ENCODE measurements around the gene MOB3C.

The MOB3C gene

DNA sequence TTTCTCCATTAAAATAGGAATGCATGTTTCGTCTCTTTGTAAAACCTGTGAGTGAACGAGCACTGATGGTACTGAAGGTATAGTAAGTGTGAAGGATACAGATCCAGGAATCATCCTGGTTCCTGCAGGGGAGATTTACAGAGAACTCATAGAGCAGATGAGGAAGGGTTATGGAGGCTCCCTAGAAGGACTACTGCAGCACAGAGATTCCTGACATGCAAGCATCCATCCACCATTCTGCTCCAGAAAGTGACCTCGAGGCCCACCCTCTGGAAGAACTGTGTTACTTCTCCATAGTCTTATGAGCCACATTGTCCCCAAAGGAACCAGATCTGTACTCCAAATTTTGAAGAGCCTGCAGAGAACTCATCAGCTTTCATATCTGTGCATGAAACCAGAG lies 27.1 kb downstream of the MOB3C start:
- Histone ChIP-seq H3K23ac (ENCODE audit: low read length in 2 of 2) (no peak overlapping the region), H3K4ac (ENCODE audit: low read depth in 1 of 2, low read length in 2 of 2) (no peak overlapping the region), H3K27ac (ENCODE audit: low read length, poor library complexity, severe bottlenecking) (no peak overlapping the region), H3K4me1 (ENCODE audit: control insufficient read depth, insufficient read depth, low read depth, low read length) (no peaks in the 10 kb centered on the region), H4K91ac (ENCODE audit: low read length) (no peak overlapping the region), H3K9ac (ENCODE audit: low read length) (no peak overlapping the region), H2BK12ac (ENCODE audit: low read length in 2 of 2) (no peak overlapping the region), H3K9me3 (ENCODE audit: control insufficient read depth, low read length) (peaks cover 13% of the 10 kb centered on the region), H3K4me3 (ENCODE audit: insufficient read depth in 1 of 2, low read depth in 1 of 2, low read length in 2 of 2) (no peak overlapping the region), H3K27me3 (ENCODE audit: control insufficient read depth in 1 of 2, insufficient read depth in 1 of 2, low read length in 2 of 2) (no peaks in the 10 kb centered on the region), H3K18ac (ENCODE audit: low read depth in 1 of 2, low read length in 2 of 2) (no peak overlapping the region), H2BK5ac (ENCODE audit: low read depth, low read length, poor library complexity, severe bottlenecking) (no peak overlapping the region), H4K8ac (ENCODE audit: low read length) (no peak overlapping the region), H3K79me1 (replicated peaks; ENCODE audit: low read length, poor library complexity, severe bottlenecking) (peaks cover 2% of the 10 kb centered on the region), H2AFZ (ENCODE audit: low read depth, low read length) (no peak overlapping the region), H2BK15ac (ENCODE audit: low read depth, poor library complexity, severe bottlenecking) (no peak overlapping the region), H3K36me3 (ENCODE audit: control insufficient read depth in 1 of 2, insufficient read depth in 2 of 2, low read depth in 1 of 2, low read length in 2 of 2) (peaks cover 48 to 70% of the 10 kb centered on the region in 2 experiments), H3K14ac (ENCODE audit: low read length in 2 of 2) (no peak overlapping the region), H2BK120ac (ENCODE audit: low read depth, low read length) (no peak overlapping the region), H3K4me2 (ENCODE audit: low read length, poor library complexity, severe bottlenecking) (no peak overlapping the region), H2AK5ac (ENCODE audit: low read length, severe bottlenecking) (no peak overlapping the region)
- WGBS = 95% methylated on average over 3 of the region's 3 CpGs
- DNase-seq = no peak

DNA sequence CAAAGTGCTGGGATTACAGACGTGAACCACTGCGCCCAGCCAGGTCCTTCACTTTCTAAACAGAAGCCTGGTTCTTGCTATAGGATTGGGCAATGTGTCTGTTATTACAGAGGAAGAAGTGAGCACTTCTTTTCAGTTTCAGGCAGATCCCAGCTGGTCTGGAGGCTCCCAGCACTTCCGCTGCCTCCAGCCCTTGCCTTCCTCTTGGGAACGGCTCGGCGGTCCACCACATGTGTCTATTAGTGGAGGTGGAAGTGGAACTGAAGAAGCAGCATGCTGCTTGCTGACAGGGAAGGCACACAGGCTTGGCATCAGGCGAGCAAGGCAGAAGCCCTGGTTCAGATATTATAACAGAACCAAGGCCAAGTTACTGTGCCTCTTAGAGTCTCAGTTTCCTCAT lies 29.5 kb downstream of the MOB3C start:
- no peak for DNase-seq
- no peak overlapping the region for H4K8ac ChIP-seq (ENCODE audit: low read length)
- no peak overlapping the region for H3K4me3 ChIP-seq (ENCODE audit: insufficient read depth in 1 of 2, low read depth in 1 of 2, low read length in 2 of 2)
- no peak overlapping the region for H2AK5ac ChIP-seq (ENCODE audit: low read length, severe bottlenecking)
- peaks cover 3% of the 10 kb centered on the region for H3K79me1 ChIP-seq (replicated peaks; ENCODE audit: low read length, poor library complexity, severe bottlenecking)
- no peak overlapping the region for H3K23ac ChIP-seq (ENCODE audit: low read length in 2 of 2)
- H2BK15ac ChIP-seq (ENCODE audit: low read depth, poor library complexity, severe bottlenecking) = no peak overlapping the region
- no peak overlapping the region for H3K27ac ChIP-seq (ENCODE audit: low read length, poor library complexity, severe bottlenecking)
- H3K27me3 ChIP-seq (ENCODE audit: control insufficient read depth in 1 of 2, insufficient read depth in 1 of 2, low read length in 2 of 2) = no peaks in the 10 kb centered on the region
- H3K4ac ChIP-seq (ENCODE audit: low read depth in 1 of 2, low read length in 2 of 2) = no peak overlapping the region
- no peak overlapping the region for H3K4me2 ChIP-seq (ENCODE audit: low read length, poor library complexity, severe bottlenecking)
- H3K9me3 ChIP-seq (ENCODE audit: control insufficient read depth, low read length) = peaks cover 13% of the 10 kb centered on the region
- no peak overlapping the region for H3K9ac ChIP-seq (ENCODE audit: low read length)
- H2AFZ ChIP-seq (ENCODE audit: low read depth, low read length) = no peak overlapping the region
- H3K18ac ChIP-seq (ENCODE audit: low read depth in 1 of 2, low read length in 2 of 2) = no peak overlapping the region
- no peaks in the 10 kb centered on the region for H3K4me1 ChIP-seq (ENCODE audit: control insufficient read depth, insufficient read depth, low read depth, low read length)
- no peak overlapping the region for H4K91ac ChIP-seq (ENCODE audit: low read length)
- no peak overlapping the region for H2BK12ac ChIP-seq (ENCODE audit: low read length in 2 of 2)
- H2BK120ac ChIP-seq (ENCODE audit: low read depth, low read length) = no peak overlapping the region
- H2BK5ac ChIP-seq (ENCODE audit: low read depth, low read length, poor library complexity, severe bottlenecking) = no peak overlapping the region
- H3K36me3 ChIP-seq (ENCODE audit: control insufficient read depth in 1 of 2, insufficient read depth in 2 of 2, low read depth in 1 of 2, low read length in 2 of 2) = peaks cover 53 to 76% of the 10 kb centered on the region in 2 experiments
- H3K14ac ChIP-seq (ENCODE audit: low read length in 2 of 2) = no peak overlapping the region
- WGBS = 94% methylated on average over 7 of the region's 7 CpGs

DNA sequence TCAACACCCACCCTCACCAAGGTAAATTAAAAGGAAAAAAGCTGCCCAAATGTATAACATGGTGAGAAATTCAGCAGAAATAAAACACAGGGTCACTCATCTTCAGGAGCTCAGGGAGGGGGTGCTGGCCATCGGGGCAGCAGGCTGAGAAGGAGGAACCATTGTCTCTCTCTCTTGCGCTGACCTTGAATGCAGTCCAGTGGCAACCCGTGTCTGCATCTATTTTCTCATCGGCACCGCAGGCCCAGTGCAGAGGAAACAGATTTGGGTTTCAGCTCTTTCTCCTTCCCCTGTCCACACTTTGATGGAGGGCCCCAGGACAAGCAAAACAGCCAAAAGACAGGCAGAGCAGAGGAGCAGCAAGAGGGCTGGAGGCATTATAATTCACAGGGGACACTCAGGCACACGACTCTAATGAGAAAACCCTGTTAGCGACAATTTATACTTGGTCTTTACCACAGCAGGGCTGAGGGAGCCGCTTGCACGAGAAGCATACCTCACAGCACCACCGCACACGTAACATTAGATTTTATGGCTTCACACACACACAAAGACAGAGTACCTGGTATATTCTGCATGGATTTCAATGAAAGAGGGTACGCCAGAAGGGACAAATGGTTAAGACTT lies 31.2 kb downstream of the MOB3C start:
- H3K9ac ChIP-seq (ENCODE audit: low read length) = no peak overlapping the region
- H2BK15ac ChIP-seq (ENCODE audit: low read depth, poor library complexity, severe bottlenecking) = no peak overlapping the region
- H2BK120ac ChIP-seq (ENCODE audit: low read depth, low read length) = no peak overlapping the region
- H3K27me3 ChIP-seq (ENCODE audit: control insufficient read depth in 1 of 2, insufficient read depth in 1 of 2, low read length in 2 of 2) = no peaks in the 10 kb centered on the region
- H3K4me3 ChIP-seq (ENCODE audit: insufficient read depth in 1 of 2, low read depth in 1 of 2, low read length in 2 of 2) = no peak overlapping the region
- H3K18ac ChIP-seq (ENCODE audit: low read depth in 1 of 2, low read length in 2 of 2) = no peak overlapping the region
- no peak overlapping the region for H2AK5ac ChIP-seq (ENCODE audit: low read length, severe bottlenecking)
- H4K91ac ChIP-seq (ENCODE audit: low read length) = no peak overlapping the region
- H3K36me3 ChIP-seq (ENCODE audit: control insufficient read depth in 1 of 2, insufficient read depth in 2 of 2, low read depth in 1 of 2, low read length in 2 of 2) = peaks cover 48 to 73% of the 10 kb centered on the region in 2 experiments
- peaks cover 13% of the 10 kb centered on the region for H3K9me3 ChIP-seq (ENCODE audit: control insufficient read depth, low read length)
- H3K23ac ChIP-seq (ENCODE audit: low read length in 2 of 2) = no peak overlapping the region
- H2BK12ac ChIP-seq (ENCODE audit: low read length in 2 of 2) = no peak overlapping the region
- H3K4me2 ChIP-seq (ENCODE audit: low read length, poor library complexity, severe bottlenecking) = no peak overlapping the region
- H3K4me1 ChIP-seq (ENCODE audit: control insufficient read depth, insufficient read depth, low read depth, low read length) = no peaks in the 10 kb centered on the region
- peaks cover 3% of the 10 kb centered on the region for H3K79me1 ChIP-seq (replicated peaks; ENCODE audit: low read length, poor library complexity, severe bottlenecking)
- no peak overlapping the region for H3K4ac ChIP-seq (ENCODE audit: low read depth in 1 of 2, low read length in 2 of 2)
- H2BK5ac ChIP-seq (ENCODE audit: low read depth, low read length, poor library complexity, severe bottlenecking) = no peak overlapping the region
- DNase-seq = no peak
- no peak overlapping the region for H3K14ac ChIP-seq (ENCODE audit: low read length in 2 of 2)
- WGBS = 88% methylated on average over 8 of the region's 12 CpGs
- no peak overlapping the region for H4K8ac ChIP-seq (ENCODE audit: low read length)
- H2AFZ ChIP-seq (ENCODE audit: low read depth, low read length) = no peak overlapping the region
- no peak overlapping the region for H3K27ac ChIP-seq (ENCODE audit: low read length, poor library complexity, severe bottlenecking)

DNA sequence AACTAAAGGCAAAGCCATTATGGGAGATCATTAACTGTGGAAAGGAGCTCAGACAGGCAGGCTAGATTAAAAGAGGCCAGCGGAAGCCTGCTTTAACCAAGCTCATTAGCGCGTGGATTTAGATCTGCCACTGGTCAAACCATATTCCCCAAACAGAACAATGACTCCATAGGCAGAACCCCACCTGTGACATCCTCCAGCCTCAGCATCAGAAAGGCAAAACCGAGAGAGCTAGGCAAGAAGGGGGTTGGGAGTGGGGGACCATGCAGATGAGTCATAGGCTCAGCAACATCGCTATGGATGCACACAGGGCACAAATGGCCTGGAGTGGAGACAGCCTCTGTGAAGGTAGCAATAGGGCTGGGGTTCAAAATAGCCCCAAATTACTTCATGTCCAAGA lies 33.1 kb downstream of the MOB3C start:
- Histone ChIP-seq H2BK15ac (ENCODE audit: low read depth, poor library complexity, severe bottlenecking) (no peak overlapping the region), H3K4me2 (ENCODE audit: low read length, poor library complexity, severe bottlenecking) (no peak overlapping the region), H3K4me3 (ENCODE audit: insufficient read depth in 1 of 2, low read depth in 1 of 2, low read length in 2 of 2) (no peak overlapping the region), H3K9ac (ENCODE audit: low read length) (no peak overlapping the region), H2AFZ (ENCODE audit: low read depth, low read length) (no peak overlapping the region), H4K91ac (ENCODE audit: low read length) (no peak overlapping the region), H2BK12ac (ENCODE audit: low read length in 2 of 2) (no peak overlapping the region), H3K4ac (ENCODE audit: low read depth in 1 of 2, low read length in 2 of 2) (no peak overlapping the region), H3K36me3 (ENCODE audit: control insufficient read depth in 1 of 2, insufficient read depth in 2 of 2, low read depth in 1 of 2, low read length in 2 of 2) (peaks cover 50 to 75% of the 10 kb centered on the region in 2 experiments), H2AK5ac (ENCODE audit: low read length, severe bottlenecking) (no peak overlapping the region), H3K18ac (ENCODE audit: low read depth in 1 of 2, low read length in 2 of 2) (no peak overlapping the region), H3K4me1 (ENCODE audit: control insufficient read depth, insufficient read depth, low read depth, low read length) (no peaks in the 10 kb centered on the region), H2BK5ac (ENCODE audit: low read depth, low read length, poor library complexity, severe bottlenecking) (no peak overlapping the region), H2BK120ac (ENCODE audit: low read depth, low read length) (no peak overlapping the region), H3K14ac (ENCODE audit: low read length in 2 of 2) (no peak overlapping the region), H3K9me3 (ENCODE audit: control insufficient read depth, low read length) (no peaks in the 10 kb centered on the region), H3K27me3 (ENCODE audit: control insufficient read depth in 1 of 2, insufficient read depth in 1 of 2, low read length in 2 of 2) (no peaks in the 10 kb centered on the region), H3K23ac (ENCODE audit: low read length in 2 of 2) (no peak overlapping the region), H3K79me1 (replicated peaks; ENCODE audit: low read length, poor library complexity, severe bottlenecking) (peaks cover 5% of the 10 kb centered on the region), H4K8ac (ENCODE audit: low read length) (no peak overlapping the region), H3K27ac (ENCODE audit: low read length, poor library complexity, severe bottlenecking) (no peak overlapping the region)
- no peak for DNase-seq
- 98% methylated on average over 4 of the region's 5 CpGs for WGBS
